H1 (cell line): Measurements from ENCODE around the gene RAB3IP. TPM values are rescaled to one million over a fixed set of nuclear protein-coding genes. Genes with fewer than 3 reads are reported as not detected.

Source experiments
- CTCF ChIA-PET: fragments of 300-600 bp; sonication (Branson Sonifier 250); formaldehyde crosslinking; loops from one replicate; lab custom pipeline; 2021; ENCODE audit not compliant: partially characterized antibody; lab: Charles Lee
- POLR2A ChIA-PET: fragments of 300-600 bp; sonication (Branson Sonifier 250); formaldehyde crosslinking; loops from one replicate; lab custom pipeline; 2021; ENCODE audit warnings: inconsistent platforms; ENCODE audit not compliant: partially characterized antibody; lab: Charles Lee
- DNase-seq, 2 experiments: peaks; one replicate each; pipeline versions ENCODE4 v3.0.0 to v3.0.0-alpha.2; 2010 to 2022; ENCODE audit warnings: low spot score in 2 of 2, low read depth in 1 of 2, mixed read lengths in 1 of 2
- FAIRE-seq: peaks from 2 replicates; lab custom pipeline; 2011; peaks lifted over from hg19 to GRCh38; lab: Jason Lieb, UNC
- H2AFZ ChIP-seq: 2 replicates; pipeline ENCODE4 v1.8.1; 2012; ENCODE audit warnings: low read length, inconsistent platforms
- H2AK5ac ChIP-seq: 2 replicates; pipeline ENCODE4 v1.6.1; 2013; ENCODE audit warnings: low read depth, low read length
- H2BK120ac ChIP-seq: replicated peaks from 2 replicates; pipeline ENCODE3; 2013; ENCODE audit warnings: low read depth, low read length, inconsistent platforms
- H2BK12ac ChIP-seq: 2 replicates; pipeline ENCODE4 v1.6.1; 2013; ENCODE audit warnings: low read depth, low read length
- H2BK15ac ChIP-seq: 2 replicates; pipeline ENCODE4 v1.6.1; 2013; ENCODE audit warnings: low read length
- H2BK20ac ChIP-seq: 2 replicates; pipeline ENCODE4 v1.6.1; 2013; ENCODE audit warnings: low read length
- H2BK5ac ChIP-seq: 2 replicates; pipeline ENCODE4 v1.6.1; 2013; ENCODE audit warnings: low read depth, low read length
- H3K14ac ChIP-seq: 2 replicates; pipeline ENCODE4 v1.6.1; 2013; ENCODE audit warnings: inconsistent platforms; ENCODE audit not compliant: insufficient read length
- H3K18ac ChIP-seq: 2 replicates; pipeline ENCODE4 v1.6.1; 2013; ENCODE audit warnings: low read length; ENCODE audit errors: extremely low read depth
- H3K23ac ChIP-seq: 2 replicates; pipeline ENCODE4 v1.6.1; 2013; ENCODE audit warnings: inconsistent platforms; ENCODE audit not compliant: insufficient read length
- H3K23me2 ChIP-seq: 2 replicates; pipeline ENCODE4 v1.6.1; 2013; ENCODE audit warnings: low read depth, low read length
- H3K27ac ChIP-seq: 2 replicates; pipeline ENCODE4 v1.6.1; 2011; ENCODE audit warnings: low read depth, low read length, inconsistent platforms
- H3K27me3 ChIP-seq, 4 experiments: replicated peaks in 1 of 4; 1 replicate in 1 of 4; 2 replicates in 3 of 4; pipeline versions ENCODE4 v1.6.1 to v1.8.1; 2011 to 2013; ENCODE audit warnings: low read length in 3 of 4, mild to moderate bottlenecking in 3 of 4, inconsistent platforms in 2 of 4, mixed read lengths in 2 of 4, moderate library complexity in 1 of 4; ENCODE audit not compliant: control insufficient read depth in 3 of 4, insufficient read depth in 3 of 4; ENCODE audit errors: extremely low read depth in 1 of 4
- H3K36me3 ChIP-seq, 4 experiments: 2 replicates each; pipeline versions ENCODE4 v1.6.1 to v1.8.1; 2011 to 2013; ENCODE audit warnings: mild to moderate bottlenecking in 4 of 4, low read length in 3 of 4, moderate library complexity in 2 of 4, control low read depth in 1 of 4, inconsistent platforms in 1 of 4; ENCODE audit not compliant: insufficient read depth in 4 of 4, control insufficient read depth in 2 of 4
- H3K4ac ChIP-seq: replicated peaks from 2 replicates; pipeline ENCODE3; 2013; ENCODE audit warnings: low read length, low read depth, mixed read lengths, inconsistent platforms; ENCODE audit not compliant: insufficient read length
- H3K4me1 ChIP-seq, 4 experiments: replicated peaks in 1 of 4; 1 replicate in 1 of 4; 2 replicates in 3 of 4; pipeline versions ENCODE4 v1.6.1 to v1.8.1; 2011 to 2013; ENCODE audit warnings: low read length in 3 of 4, inconsistent platforms in 2 of 4, mixed read lengths in 1 of 4; ENCODE audit not compliant: insufficient read depth in 4 of 4, control insufficient read depth in 3 of 4
- H3K4me2 ChIP-seq, 2 experiments: 2 replicates each; pipeline versions ENCODE4 v1.6.1 to v1.8.1; 2011 to 2013; ENCODE audit warnings: low read depth in 2 of 2, low read length in 2 of 2, control low read depth in 1 of 2, inconsistent platforms in 1 of 2, mild to moderate bottlenecking in 1 of 2; ENCODE audit not compliant: insufficient read depth in 1 of 2
- H3K4me3 ChIP-seq, 4 experiments: fragments of 200-600, 300-600 bp in 1 of 4; sonication (generic), shearing (Covaris generic), sonication (Bioruptor Twin) in 1 of 4; 2 replicates each; pipeline versions ENCODE4 v1.5.1 to v1.8.1; 2011 to 2016; ENCODE audit warnings: low read length in 4 of 4, low read depth in 3 of 4, control low read depth in 2 of 4, inconsistent platforms in 2 of 4, mild to moderate bottlenecking in 2 of 4, mixed read lengths in 1 of 4, moderate library complexity in 1 of 4; ENCODE audit not compliant: insufficient read depth in 2 of 4; ENCODE audit errors: extremely low read depth in 1 of 4
- H3K56ac ChIP-seq: replicated peaks from 2 replicates; pipeline ENCODE3; 2013; ENCODE audit warnings: low read depth, mild to moderate bottlenecking, mixed read lengths, low read length, inconsistent platforms; ENCODE audit not compliant: insufficient read length
- H3K79me1 ChIP-seq: 2 replicates; pipeline ENCODE4 v1.6.1; 2013; ENCODE audit warnings: low read depth, low read length, control low read depth
- H3K79me2 ChIP-seq, 2 experiments: 2 replicates each; pipeline versions ENCODE4 v1.6.1 to v1.8.1; 2012 to 2013; ENCODE audit warnings: low read length in 2 of 2, mild to moderate bottlenecking in 2 of 2, inconsistent platforms in 1 of 2; ENCODE audit not compliant: insufficient read depth in 2 of 2, control insufficient read depth in 1 of 2
- H3K9ac ChIP-seq, 4 experiments: replicated peaks in 1 of 4; 1 replicate in 1 of 4; 2 replicates in 3 of 4; pipeline versions ENCODE4 v1.6.1 to v1.8.1; 2011 to 2013; ENCODE audit warnings: low read depth in 3 of 4, low read length in 3 of 4, control low read depth in 2 of 4, mild to moderate bottlenecking in 2 of 4, moderate library complexity in 2 of 4, inconsistent platforms in 1 of 4; ENCODE audit errors: extremely low read depth in 1 of 4
- H3K9me3 ChIP-seq, 2 experiments: 2 replicates each; pipeline versions ENCODE4 v1.6.1 to v1.8.1; 2012 to 2013; ENCODE audit warnings: mild to moderate bottlenecking in 2 of 2, moderate library complexity in 2 of 2, control low read depth in 1 of 2, inconsistent platforms in 1 of 2, low read depth in 1 of 2, low read length in 1 of 2, mixed read lengths in 1 of 2; ENCODE audit not compliant: insufficient read depth in 2 of 2
- H4K20me1 ChIP-seq, 2 experiments: replicated peaks in 1 of 2; 2 replicates each; pipeline versions ENCODE3 to v1.8.1; 2011 to 2013; ENCODE audit warnings: inconsistent platforms in 2 of 2, low read length in 2 of 2, mild to moderate bottlenecking in 1 of 2; ENCODE audit not compliant: insufficient read depth in 2 of 2, control insufficient read depth in 1 of 2
- H4K5ac ChIP-seq: 2 replicates; pipeline ENCODE4 v1.6.1; 2013; ENCODE audit warnings: low read length, low read depth, mixed read lengths, inconsistent platforms; ENCODE audit not compliant: insufficient read length
- H4K8ac ChIP-seq: 2 replicates; pipeline ENCODE4 v1.8.0; 2013; ENCODE audit warnings: mild to moderate bottlenecking, moderate library complexity, low read length, inconsistent platforms; ENCODE audit not compliant: insufficient read depth; ENCODE audit errors: extremely low read depth
- H4K91ac ChIP-seq: replicated peaks from 2 replicates; pipeline ENCODE3; 2013; ENCODE audit warnings: low read length, mixed read lengths, inconsistent platforms; ENCODE audit not compliant: insufficient read length
- FOSL1 ChIP-seq: IDR thresholded peaks from 2 replicates; pipeline ENCODE4 v1.6.1; 2011; ENCODE audit warnings: mild to moderate bottlenecking, low read depth, low read length, moderate library complexity; ENCODE audit not compliant: insufficient read depth
- KDM5A ChIP-seq: fragments of 200-600 bp; IDR thresholded peaks from 2 replicates; pipeline ENCODE4 v1.7.1; 2012; ENCODE audit warnings: mild to moderate bottlenecking, low read length, inconsistent platforms, mixed read lengths
- WGBS, 2 experiments: shearing (Covaris generic) in 1 of 2; methylation state at CpG; one replicate each; pipeline versions ENCODE4 v1.1.6 to v1.1.7; 2013 to 2015; ENCODE audit warnings: low lambda C conversion rate in 2 of 2, mixed read lengths in 2 of 2, inconsistent platforms in 1 of 2, low coverage in 1 of 2, missing lambda C conversion rate in 1 of 2; ENCODE audit not compliant: insufficient replicate concordance in 2 of 2, insufficient coverage in 1 of 2, insufficient read length in 1 of 2; ENCODE audit errors: extremely low coverage in 1 of 2, missing lambda C conversion rate in 1 of 2; 5-methylcytosine and 5-hydroxymethylcytosine counted together
- polyA plus RNA-seq, 7 experiments: library from polyadenylated mRNA; depleted of rRNA in 3 of 7; stranded (reverse) in 5 of 7; unstranded in 2 of 7; fragments of >200 nt in 5 of 7; fragments of 200-250 nt in 2 of 7; gene quantifications; 1 replicate in 5 of 7; 2 replicates in 1 of 7; 4 replicates in 1 of 7; pipeline versions ENCODE4 v1.2.1 to v1.2.3, GENCODE V29; 2011 to 2013; ENCODE audit warnings: missing spikeins in 2 of 7, mixed read lengths in 2 of 7
- total RNA-seq: library from RNA; stranded (reverse); fragmentation: NEBNext Ultra II Directional; extraction: Animal tissue kit (Norgen Biotek cat#: 25700); gene quantifications from 2 replicates; pipeline ENCODE4 v1.2.1, GENCODE V29; 2021

RAB3IP gene
- total and polyA plus RNA-seq, 2 of the 8 experiments (the other 6 are each of a cell fraction or from before 2014, with no cell fraction given) = 17.7 to 34.6 TPM

GRCh38 chr12:69821032-69821455, 82.4 kb downstream of the RAB3IP start:
- Histone ChIP-seq H3K23ac (no peak overlapping the region), H2BK20ac (no peak overlapping the region), H3K4me2 (no peak overlapping the region), H2BK12ac (no peak overlapping the region), H2AK5ac (no peak overlapping the region), H3K27me3 (no peaks in the 10 kb centered on the region), H2BK120ac (no peak overlapping the region), H3K23me2 (no peaks in the 10 kb centered on the region), H3K79me2 (no peaks in the 10 kb centered on the region), H3K79me1 (no peaks in the 10 kb centered on the region), H3K27ac (no peak overlapping the region), H3K36me3 (no peaks in the 10 kb centered on the region), H2BK5ac (no peak overlapping the region), H3K4me1 (no peaks in the 10 kb centered on the region; a peak in 1 of 7 replicates), H3K4me3 (no peak overlapping the region), H3K9me3 (no peaks in the 10 kb centered on the region), H3K14ac (no peak overlapping the region), H2AFZ (no peak overlapping the region), H3K56ac (no peak overlapping the region), H4K8ac (no peak overlapping the region), H2BK15ac (no peak overlapping the region), H4K20me1 (no peaks in the 10 kb centered on the region), H4K91ac (no peak overlapping the region), H3K9ac (no peak overlapping the region), H4K5ac (no peak overlapping the region), H3K4ac (no peak overlapping the region), H3K18ac (no peak overlapping the region)
- whole genome bisulfite sequencing, 2 experiments = 97% methylated on average over 6 of the region's 6 CpGs; no CpG with 5 or more reads in 1 of the 2 experiments
- FAIRE-seq (no peak), DNase-seq (no peak)
- POLR2A ChIA-PET = interaction anchor here (0.5 kb wide), 1 partner anchor 325 kb away, joined by 3 read pairs; no protein-coding TSS in a partner anchor
- CTCF ChIA-PET = interaction anchor here (1.0 to 1.5 kb wide), 4 partner anchors 8 to 182 kb away, joined by 3 to 4 read pairs (median 3); no protein-coding TSS in a partner anchor
- TF ChIP-seq KDM5A = no peak
- no peak for TF ChIP-seq FOSL1
